NCI-H1105 (cell line): Measurements from ENCODE around the gene MARCHF2.

Source experiments
- DNase-seq: peaks from one replicate; lab custom pipeline; 2025; lab: John Stamatoyannopoulos, UW

The MARCHF2 gene

DNA sequence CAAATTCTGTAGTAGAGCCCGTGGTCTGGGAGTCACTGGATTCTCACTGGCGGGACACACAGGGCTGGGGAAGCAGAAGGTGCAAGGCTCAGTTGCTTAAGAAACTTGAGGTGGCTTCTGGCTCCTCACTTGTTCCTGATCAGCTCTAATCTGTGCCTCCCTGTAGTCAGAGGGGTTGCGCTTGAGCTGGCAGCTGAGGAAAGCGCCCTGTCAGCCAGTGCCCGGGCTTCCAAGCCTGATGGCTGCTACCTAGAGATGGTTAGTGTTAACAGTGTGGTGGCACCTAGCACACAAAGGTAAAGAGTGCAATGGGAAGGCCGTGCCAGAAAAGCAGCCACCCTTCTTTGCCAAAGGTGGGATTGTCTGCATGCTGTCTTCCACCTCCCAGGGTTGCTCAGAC is 40.5 kb downstream of the MARCHF2 start:
- no peak for DNase-seq

DNA sequence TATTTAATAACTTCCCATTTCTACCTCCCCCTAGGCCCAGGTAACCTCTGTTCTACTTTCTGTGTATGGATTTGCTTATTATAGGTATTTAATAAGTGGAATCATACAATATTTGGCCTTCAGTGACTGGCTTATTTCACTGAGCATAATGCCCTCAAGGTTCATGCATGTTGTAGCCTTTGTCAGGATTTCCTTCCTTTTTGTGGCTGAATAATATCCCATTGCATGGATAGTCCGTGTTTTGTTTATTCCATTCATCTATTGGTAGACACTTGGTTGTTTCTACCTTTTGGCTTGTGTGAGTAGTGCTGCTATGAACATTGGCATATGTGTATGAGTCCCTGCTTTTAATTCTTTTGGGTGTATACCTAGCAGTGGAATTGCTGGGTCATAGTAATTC is 41.1 kb downstream of the MARCHF2 start:
- no peak for DNase-seq

DNA sequence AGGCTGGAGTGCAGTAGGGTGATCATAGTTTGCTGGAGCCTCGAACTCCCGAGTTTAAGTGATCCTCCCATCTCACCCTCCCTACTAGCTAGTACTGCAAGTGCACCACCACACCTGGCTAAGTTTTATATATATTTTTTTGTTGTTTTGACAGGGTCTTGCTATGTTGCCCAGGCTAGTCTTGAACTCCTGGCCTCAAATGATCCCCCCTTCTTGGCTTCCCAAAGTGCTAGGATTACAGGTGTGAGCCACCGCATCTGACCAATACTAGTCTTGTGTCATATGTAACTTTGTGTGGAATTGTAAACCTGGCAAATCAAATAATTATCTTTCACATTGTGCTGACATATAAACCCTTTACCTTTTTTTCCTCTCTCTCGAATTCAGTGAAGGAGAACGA is 41.9 kb downstream of the MARCHF2 start:
- no peak for DNase-seq

DNA sequence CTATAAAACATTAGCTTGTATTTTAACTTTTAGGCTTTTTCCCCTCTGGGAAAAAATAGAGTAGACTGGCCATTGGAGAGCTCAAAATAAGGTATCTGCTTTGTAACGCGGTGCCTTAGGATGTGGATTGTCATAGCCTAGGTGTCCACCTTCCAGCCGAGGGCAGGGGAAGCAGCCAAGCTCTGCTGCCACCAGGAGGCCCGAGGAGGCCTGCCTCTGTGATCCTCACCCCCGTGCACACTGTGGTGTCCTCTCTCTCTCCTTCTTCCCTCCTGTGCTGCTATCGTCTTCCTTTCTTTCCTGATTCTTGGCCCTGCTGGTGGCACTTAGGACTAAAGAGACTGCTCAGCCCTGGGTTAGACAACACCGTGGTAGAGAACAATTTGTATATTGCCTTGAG is 43.0 kb downstream of the MARCHF2 start:
- no peak for DNase-seq

DNA sequence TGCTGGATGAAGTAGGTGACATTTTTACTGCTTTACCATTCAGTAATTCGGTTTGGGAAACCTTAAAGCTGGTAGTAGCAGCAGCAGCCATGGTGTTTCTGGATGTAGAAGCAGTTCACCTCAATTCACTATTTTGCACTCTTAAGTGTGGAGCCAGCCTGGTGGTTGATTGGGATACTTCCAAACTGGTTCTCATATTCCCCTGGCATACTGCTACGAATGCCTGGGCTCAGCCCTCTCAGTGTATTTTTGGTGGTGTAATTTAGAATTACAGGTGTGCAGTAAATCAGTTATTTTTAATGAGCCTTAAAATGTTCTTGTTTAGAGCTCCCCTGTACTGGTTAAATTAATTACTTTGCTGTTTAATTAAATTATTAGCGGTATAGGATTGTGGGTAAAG is 44.1 kb downstream of the MARCHF2 start:
- DNase-seq = no peak

DNA sequence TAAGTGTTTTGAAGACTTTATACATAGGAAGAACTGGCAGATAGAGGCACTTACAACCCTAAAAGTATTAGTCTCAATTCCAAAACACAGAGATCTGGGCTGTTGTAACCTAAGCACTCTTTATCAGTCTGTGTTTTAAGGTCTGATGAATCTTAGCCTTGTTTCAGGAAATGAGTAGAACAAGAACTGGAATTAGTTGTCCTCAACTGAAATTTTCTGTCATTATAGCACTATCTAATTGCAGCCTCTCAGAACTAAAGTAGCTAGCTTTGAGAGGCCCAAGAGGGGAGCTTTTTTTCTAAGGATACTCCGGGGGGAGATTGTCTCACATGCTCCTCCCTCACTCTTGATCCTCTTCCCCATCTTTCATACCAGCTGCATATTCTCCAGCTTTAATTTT is 44.7 kb downstream of the MARCHF2 start:
- no peak for DNase-seq

DNA sequence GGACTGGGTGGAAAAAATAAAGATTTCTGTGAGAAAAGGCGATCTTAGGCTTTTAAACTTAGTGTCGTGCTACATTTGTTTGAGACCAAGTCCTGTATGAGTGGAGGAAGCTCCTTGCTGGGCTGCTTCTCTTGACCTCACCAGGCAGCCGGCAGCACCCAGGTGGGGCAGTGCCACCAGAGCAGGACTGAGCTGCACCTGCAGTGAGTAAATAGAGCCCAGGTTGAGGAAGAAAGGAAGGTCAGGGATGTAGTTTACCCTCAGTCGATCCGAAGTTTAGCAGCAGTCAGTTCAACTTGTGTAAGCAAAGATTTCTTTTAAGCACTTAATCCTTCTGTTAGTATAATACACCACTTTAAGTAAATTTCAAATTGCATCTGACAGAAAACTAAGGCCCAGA is 45.3 kb downstream of the MARCHF2 start:
- DNase-seq = no peak

DNA sequence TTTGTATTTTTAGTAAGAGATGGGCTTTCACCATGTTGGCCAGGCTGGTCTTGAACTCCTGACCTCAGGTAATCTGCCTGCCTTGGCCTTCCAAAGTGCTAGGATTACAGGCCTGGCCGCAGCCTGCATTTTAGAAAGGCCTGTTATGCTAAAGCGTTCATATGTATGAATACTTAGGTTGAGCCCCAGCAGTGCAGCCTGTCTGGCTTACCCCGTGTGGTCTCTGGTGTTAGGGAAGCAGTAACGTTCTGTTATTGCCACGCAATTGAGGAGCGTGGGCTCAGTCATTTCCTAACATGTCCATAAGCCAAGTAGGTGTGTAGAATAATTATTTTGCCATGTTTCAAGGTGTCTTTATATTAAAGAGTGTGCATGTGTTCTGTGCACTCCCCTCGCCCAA is 46.0 kb downstream of the MARCHF2 start:
- no peak for DNase-seq

DNA sequence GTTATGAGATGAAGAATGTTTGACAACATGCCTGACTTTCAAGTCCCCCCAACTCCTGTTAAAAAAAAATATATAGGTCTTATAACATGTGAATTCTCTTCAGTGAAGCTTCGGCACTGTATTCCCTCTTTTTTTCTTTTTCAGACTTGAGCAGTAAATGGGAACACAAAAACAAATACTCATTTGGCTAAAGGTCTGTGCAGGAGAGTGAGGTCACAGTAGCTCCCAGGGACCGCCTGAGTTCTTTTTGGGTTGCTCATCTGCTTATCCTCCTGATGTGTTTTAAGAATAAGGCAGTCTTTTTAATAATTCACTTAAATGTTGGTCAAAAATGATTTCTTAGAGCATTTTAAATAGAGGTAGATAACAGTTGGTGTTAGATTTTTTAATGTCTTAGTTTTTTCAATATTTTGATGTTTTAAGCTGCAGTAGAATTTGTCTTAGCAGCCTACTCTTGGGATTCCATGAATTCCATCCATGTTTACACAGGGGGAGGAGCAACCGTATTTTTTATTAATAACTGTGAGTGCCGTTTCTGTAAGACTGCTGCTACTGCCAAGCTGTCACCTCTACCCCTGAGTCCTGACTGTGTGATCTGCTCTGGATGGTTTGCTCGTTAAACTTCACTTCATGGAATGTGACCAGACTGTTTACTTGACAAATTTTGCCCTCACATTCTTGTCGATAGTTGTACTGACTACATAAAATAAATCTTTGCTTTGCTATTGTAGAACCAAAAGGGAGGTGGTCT is 46.6 kb downstream of the MARCHF2 start:
- DNase-seq = no peak

DNA sequence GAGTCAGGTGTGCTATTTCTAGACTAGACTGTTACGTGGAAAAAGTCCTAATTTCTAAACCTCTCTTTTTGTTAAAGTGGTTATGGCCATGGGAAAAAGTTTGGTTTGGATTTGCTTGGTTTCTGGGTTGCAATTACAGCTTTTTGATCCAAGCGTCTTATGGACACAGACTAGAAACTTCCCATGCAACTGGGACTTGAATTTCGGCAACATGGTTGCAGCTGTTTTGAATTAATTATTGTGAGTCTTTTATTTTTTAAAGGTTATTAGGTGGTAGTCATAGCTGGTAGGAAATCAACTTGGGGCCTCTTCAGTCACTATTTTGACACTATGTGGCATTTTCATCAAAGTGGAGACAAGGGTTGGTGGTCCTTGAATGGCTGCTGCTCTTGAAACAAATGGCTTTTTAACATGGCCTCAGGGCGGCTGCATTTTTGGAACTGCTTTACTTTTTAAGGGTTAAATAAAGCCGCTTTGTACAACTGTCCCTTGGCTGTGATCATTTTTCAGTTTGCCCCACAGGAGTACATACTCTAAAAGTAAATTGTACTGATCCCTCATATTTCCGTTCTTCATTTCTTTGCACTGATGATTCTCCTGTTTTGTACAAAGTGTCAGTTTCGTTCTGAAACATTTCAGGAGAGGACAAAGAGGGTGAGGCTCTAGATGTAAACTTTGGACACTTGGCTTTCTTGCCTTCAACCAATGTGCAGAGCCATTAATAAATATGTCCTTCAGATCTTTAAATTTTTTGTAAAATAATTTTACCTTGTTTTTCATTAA is 47.6 kb downstream of the MARCHF2 start:
- no peak for DNase-seq

DNA sequence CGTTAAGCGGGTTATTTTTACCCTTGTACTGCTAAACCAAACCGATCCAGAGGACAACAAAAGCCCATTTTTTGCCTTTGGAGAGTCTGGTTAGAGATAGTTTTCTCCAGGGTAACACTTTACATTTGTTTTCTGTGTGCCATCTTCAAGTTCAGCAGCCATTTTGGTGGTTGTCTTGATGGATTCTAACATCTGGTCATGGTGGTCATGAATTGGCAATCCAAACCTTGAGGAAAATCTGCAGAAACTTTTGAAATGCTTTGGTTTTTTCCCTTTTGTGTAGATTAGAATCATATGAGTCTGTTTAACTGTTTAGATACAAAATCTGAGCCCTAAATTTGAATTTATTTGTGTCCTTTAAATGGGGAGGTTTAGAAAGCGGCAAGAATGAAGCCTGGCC is 48.3 kb downstream of the MARCHF2 start:
- no peak for DNase-seq

DNA sequence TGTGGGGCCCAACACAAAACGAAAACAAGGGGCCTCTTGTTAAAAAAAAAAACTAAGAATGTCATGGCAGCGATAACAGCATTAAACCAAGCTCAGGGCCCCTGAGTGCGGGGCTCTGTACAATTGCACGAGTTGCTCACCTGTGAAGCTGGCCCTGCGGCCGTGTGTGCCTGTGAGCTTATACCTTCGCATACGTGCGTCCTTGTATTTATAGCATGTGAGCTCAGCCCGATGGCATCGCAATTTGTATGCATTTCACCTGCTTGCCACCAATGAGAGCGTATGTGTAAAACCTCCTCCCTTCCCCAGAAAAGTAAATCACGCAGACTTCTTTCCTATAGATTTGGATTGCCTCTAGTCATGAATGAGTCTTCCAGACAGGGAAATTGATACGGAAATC is 48.8 kb downstream of the MARCHF2 start:
- DNase-seq = no peak

DNA sequence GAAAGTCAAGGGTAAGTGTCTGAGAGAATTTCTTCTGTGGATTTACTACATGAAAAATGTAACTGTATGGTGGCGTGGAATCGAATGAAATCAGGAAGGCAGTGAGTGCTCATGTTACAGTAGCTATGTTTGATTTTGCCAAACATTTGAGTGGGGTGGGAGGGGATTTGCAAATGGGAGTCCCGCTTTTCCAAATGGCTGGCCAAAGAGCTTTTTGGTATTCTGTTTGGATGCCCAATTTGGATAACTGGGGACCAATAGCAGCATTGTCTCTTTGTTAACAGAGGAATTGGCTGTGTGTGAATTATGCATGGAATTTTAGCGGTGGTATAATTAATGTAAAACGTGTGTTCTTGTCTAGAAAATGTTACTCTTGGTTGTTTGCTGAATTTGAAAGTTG is 49.5 kb downstream of the MARCHF2 start:
- no peak for DNase-seq

DNA sequence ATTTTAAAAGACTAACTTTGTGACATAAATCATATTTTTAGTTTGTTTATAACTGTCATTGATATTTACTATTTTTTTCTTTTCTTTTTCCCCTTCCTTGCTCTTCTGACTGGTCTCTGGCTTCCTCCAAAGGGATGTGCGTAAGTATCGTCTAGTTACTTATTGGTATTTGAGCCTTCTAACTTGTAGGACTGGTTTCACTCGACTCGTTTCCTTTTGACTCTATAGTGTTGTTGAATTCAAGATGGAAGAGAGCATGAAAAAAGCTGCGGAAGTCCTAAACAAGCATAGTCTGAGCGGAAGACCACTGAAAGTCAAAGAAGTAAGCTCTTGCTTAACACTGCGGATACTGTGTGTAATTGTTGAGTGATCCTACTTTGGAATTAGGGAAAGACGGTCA is 50.3 kb downstream of the MARCHF2 start:
- DNase-seq = no peak

DNA sequence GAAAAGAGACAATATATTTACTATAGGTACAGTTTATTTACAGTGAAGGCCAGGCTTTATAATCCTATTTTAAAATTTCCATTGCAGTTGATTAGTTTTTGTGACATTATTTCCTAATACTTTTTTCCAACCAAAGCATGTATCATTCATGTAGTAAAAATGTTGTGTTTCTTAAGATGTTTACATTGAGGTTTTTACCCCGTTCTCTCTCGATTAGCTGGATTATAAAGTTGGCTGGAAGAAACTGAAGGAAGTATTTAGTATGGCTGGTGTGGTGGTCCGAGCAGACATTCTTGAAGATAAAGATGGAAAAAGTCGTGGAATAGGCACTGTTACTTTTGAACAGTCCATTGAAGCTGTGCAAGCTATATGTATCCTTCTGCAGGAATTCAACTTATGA is 52.9 kb downstream of the MARCHF2 start:
- no peak for DNase-seq

DNA sequence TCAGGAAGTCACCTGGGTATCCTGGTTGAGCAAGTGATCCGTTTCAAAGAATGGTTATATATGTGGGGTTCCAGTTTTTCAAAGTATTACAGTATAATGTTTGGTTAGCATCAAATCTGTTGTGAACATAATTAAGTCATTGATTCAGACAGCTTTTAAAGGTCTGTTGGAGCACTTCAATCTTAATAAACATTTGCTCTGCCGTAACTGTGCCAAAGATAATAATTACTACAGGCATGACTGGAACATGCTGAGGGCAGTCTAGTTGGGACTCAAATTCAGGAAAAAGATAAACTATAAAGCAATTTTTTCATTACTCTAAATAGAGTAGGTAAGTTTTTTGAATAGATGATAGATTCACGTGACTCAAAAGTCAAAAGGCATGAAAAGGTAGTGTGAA is 55.0 kb downstream of the MARCHF2 start:
- no peak for DNase-seq

DNA sequence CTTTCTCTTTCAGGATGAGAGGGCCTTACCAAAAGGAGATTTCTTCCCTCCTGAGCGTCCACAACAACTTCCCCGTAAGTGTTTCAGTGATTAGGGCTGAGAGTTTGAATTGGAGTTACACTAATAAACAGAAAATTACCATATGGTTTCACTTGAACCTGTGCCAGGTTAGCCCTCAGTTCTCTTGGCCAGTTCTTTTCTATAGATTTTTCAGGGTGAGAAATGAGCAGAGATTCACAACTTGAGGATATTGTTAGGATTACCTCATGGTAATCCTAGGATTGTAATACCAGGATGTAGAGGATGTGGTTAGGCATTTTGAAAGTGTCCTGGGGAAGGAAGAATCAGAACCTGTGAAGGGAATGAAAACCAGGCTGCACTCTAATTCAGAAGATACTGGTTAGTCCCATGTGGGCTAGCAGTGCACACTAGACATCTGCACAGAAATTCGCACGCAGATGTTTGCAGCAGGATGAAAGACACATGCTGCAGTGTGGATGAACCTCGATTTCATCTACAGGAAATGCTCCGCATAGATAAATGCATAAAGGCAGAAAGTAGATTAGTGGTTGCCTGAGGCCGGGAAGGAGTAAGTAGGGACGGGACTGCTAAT is 55.8 kb downstream of the MARCHF2 start:
- DNase-seq = no peak

DNA sequence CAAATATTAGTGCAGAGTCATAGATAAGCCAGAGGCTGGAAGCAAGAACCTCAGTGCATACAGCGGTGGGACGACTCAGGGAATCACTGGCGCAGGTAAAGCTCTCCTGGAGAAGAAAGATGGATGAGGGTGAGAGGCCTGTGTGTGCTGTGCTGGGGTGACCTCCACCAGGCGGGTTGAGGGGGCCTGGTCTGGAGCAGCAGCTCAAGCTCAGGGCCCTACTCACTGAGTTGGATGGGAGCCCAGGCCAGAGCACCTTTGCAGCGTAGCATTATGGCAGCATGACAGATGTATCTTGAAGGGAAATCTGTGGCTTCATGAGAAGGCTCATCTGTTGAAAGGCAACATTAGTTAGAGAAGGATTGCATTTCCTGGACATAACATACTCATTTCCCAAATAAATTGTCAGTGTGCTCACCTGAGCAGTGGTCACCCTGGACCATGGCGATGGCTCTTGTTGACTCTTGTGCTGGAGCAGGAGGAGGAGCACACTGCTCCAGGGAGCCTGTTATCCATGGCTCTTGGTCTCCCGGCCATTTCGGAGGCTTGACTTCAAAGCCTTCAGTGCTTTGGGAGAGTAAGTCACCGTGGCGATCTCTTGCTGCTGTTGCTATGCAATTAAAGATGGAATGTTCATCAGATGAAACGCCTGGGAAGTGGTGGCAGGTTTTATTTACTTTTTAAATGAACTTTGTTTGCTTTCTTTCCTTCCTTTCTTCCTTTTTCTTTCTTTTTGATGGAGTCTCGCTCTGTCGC is 56.7 kb downstream of the MARCHF2 start:
- no peak for DNase-seq

DNA sequence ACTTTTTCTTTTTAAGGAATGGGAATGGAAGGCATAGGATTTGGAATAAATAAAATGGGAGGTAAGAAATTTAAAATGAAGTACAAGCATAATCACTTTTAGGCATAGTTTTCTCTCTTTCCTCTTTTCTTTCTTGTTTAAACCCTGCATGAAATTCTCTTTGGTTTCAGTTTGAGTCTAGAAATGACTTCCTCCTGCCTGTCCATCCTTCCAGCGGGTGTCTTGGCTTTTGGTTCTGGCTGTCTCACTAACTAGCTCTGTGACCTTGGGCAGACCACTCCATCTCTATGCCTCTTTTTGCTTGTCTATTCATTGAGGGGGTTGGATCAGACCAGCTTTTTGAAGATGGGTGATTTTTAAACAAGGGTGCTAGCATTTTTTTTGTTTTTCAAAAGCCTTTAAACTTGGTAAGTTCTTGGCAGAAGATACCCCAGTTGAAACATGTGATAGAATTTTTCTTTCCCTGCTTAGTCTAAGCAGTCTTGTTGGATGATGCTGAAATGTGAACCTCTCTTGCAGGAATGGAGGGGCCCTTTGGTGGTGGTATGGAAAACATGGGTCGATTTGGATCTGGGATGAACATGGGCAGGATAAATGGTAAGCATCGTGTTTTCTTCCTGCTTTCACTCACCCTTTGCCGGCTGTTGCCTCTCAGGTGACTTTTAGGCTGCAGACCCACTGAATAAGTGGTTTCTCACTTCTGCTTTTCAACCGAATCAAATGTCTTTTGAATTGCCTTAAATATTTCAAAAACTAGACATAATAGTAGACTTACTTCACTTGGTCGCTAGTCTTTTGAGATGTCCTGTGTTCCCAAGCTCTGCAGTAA is 60.8 kb downstream of the MARCHF2 start:
- no peak for DNase-seq

DNA sequence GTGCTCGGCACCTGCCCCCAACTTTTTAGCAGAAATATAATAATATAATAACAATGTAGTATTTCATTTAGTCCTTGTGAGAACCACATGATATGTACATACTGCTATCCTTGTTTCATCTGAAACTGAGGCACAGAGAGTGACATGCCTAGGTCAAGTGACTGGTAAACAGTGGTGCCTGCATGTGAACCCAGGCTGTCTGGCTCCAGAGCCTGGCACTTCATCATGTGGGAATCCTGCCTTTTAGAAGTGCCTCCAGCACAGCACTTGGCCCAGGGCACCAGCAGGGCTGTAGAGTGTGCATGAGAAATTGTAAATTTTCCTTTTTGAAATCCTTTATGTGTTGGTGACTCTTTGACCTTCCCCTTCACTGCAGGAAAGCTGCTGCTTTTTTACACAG is 61.9 kb downstream of the MARCHF2 start:
- no peak for DNase-seq

DNA sequence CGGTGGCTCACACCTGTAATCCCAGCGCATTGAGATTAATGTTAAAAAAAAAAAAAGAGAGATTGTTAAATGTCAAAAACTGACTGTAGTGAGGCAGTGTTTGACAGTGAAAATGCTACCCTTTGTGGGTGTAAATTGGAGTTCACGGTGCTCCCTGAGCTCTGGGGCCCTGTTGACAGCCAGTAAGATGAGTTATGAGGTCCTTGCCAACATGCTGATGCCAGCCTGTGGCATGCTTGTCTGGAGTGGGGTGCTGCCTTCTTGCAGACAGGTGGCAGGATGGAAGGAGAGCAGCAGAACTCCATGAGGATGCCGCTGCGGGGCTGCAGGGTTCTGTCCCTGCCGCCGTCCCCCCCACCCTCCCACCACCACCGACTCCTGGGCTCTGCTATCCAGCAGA is 63.4 kb downstream of the MARCHF2 start:
- no peak for DNase-seq

DNA sequence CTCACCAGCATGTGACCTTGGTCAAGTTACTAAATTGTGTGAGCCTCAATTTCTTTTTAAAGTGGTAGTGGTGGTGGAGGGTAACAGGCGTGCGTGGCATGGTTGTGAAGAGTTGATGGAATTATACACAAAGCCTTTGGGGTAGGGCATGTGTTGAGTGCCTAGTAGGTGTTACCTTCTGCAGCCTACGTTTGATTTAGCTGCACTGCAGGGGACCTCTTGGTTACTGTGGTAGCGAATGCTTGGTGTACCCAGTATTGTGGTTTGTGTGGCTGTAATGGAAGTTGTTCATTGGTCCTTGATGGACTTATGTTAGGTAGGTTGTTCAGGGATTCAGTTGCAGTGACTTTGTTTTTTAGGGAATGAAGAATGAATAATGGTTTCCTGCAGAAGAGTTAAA is 64.8 kb downstream of the MARCHF2 start:
- DNase-seq = no peak
